D721Med (cell line): ENCODE data around the gene LDLRAD4.

ENCODE experiments used
- DNase-seq: peaks from one replicate; pipeline ENCODE4 v3.0.0; 2011; ENCODE audit warnings: low spot score; ENCODE audit not compliant: insufficient read length
- FAIRE-seq: peaks from 2 replicates; lab custom pipeline; 2011; peaks lifted over from hg19 to GRCh38; lab: Jason Lieb, UNC
- TF ChIP-seq, protein P1 (sequence below): IDR thresholded peaks from 2 replicates; pipeline ENCODE4 v1.5.1; 2012; ENCODE audit warnings: mild to moderate bottlenecking, control low read depth; ENCODE audit not compliant: insufficient read depth; ENCODE audit errors: missing control alignments

LDLRAD4 gene

GRCh38 chr18:13500869-13501542, 282.4 kb downstream of the LDLRAD4 start:
- DNase-seq, result no peak
- FAIRE-seq, result no peak
- TF ChIP-seq, protein P1, sequence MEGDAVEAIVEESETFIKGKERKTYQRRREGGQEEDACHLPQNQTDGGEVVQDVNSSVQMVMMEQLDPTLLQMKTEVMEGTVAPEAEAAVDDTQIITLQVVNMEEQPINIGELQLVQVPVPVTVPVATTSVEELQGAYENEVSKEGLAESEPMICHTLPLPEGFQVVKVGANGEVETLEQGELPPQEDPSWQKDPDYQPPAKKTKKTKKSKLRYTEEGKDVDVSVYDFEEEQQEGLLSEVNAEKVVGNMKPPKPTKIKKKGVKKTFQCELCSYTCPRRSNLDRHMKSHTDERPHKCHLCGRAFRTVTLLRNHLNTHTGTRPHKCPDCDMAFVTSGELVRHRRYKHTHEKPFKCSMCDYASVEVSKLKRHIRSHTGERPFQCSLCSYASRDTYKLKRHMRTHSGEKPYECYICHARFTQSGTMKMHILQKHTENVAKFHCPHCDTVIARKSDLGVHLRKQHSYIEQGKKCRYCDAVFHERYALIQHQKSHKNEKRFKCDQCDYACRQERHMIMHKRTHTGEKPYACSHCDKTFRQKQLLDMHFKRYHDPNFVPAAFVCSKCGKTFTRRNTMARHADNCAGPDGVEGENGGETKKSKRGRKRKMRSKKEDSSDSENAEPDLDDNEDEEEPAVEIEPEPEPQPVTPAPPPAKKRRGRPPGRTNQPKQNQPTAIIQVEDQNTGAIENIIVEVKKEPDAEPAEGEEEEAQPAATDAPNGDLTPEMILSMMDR, result no peak

- TF ChIP-seq, protein P1, result no peak
- no peak for FAIRE-seq
- DNase-seq, result no peak
Observed at GRCh38 chr18:13501543-13501887, 283.0 kb downstream of the LDLRAD4 start.

GRCh38 chr18:13501891-13502290, 283.3 kb downstream of the LDLRAD4 start:
- TF ChIP-seq, protein P1, result no peak
- DNase-seq, result no peak
- no peak for FAIRE-seq

DNA sequence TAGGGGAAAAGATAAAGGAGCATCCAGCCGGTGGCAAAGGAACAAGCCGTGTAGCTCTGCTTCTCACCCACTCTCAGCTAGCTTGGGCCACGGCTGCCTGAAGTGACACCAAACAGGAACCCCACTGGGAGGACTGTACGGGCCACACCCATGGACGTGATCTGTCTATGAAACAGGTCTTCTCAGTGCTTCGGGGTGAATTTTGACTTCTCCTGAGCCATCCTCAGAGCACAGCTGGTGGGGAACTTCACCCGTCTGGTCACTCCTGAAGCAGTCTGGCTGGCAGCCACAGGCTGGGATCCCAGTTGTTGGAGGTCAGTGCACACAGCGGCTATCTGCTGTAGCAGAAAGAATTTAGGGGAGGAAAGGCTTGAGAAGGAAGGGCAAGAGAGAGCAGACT, 284.0 kb downstream of the LDLRAD4 start:
- TF ChIP-seq, protein P1, result no peak
- DNase-seq, result no peak
- FAIRE-seq, result no peak

- no peak for DNase-seq
- no peak for FAIRE-seq
- TF ChIP-seq, protein P1, result no peak
Observed at GRCh38 chr18:13503836-13504235, 285.3 kb downstream of the LDLRAD4 start.

GRCh38 chr18:13505780-13506345, 287.3 kb downstream of the LDLRAD4 start:
- TF ChIP-seq, protein P1, result no peak
- DNase-seq (no peak), FAIRE-seq (no peak)

GRCh38 chr18:13510594-13510993, 292.0 kb downstream of the LDLRAD4 start:
- FAIRE-seq (no peak), DNase-seq (no peak)
- TF ChIP-seq, protein P1, result no peak
